HG03103 (cell line): ENCODE data around the gene CDHR2.
A peak's percentile ranks its signal among the peaks of the same experiment; 100 is the strongest.
"Not testable (repeated sequence)": the region's sequence is repeated elsewhere in the genome, so short reads cannot be mapped to it uniquely, and the experiment has no call there.

Experiments
- ATAC-seq: cut with Tn5 transposase; IDR thresholded peaks from one replicate; pipeline ENCODE4 v1.9.1; 2021; ENCODE audit warnings: low read depth; ENCODE audit not compliant: unreplicated experiment

CDHR2 gene

GRCh38 chr5:176565760-176566288 lies 16.7 kb downstream of the CDHR2 start:
- ATAC-seq: no peak

DNA sequence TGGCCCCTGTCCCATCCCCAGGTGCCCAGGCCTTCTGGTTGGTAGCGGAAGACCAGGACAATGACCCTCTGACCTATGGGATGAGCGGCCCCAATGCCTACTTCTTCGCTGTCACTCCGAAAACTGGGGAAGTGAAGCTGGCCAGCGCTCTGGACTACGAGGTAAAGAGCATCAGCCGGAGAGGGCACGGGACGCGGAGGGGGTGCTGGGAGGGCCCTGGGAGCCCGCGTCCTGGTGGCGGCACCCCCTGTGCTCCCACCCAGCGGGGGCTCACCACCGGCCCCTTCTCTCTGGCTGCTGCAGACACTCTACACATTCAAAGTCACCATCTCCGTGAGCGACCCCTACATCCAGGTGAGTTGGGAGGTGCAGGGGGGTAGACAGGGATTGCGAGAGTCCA lies 19.5 kb downstream of the CDHR2 start:
- ATAC-seq: no peak

GRCh38 chr5:176570044-176570443 lies 20.9 kb downstream of the CDHR2 start:
- ATAC-seq: no peak

DNA sequence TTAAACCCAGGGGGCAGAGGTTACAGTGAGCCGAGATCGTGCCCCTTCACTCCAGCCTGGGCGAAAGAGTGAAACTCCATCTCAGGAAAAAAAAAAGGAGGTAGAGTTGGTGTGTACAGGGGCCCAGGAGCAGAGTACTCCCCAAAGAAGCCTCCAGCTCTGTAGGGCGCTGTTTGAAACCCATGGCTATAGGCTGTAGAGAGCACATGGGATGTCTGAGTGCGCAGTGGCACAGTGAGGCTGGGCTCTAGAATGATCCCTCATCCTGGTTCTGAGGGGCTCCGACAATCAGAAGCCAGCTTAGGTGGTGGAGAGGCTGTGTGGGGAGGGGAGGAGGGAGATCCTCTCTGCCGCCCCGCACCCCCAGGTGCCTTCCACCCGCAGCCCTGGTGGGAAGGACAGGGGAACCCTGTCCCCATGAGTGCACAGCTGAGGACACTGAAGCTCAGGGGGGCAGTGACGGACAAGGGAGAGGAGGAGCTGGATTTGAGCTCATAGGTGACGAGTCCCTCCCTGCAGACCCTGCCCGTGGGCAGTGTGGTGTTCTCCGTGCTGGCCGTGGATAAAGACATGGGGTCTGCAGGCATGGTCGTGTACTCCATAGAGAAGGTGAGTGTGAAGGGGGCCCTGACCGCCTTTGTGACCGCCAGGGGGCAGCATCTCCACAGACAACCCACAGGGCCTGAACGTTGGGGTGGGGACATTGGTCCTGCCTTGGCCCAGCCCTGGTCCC lies 24.6 kb downstream of the CDHR2 start:
- peak; percentile 58 for ATAC-seq

DNA sequence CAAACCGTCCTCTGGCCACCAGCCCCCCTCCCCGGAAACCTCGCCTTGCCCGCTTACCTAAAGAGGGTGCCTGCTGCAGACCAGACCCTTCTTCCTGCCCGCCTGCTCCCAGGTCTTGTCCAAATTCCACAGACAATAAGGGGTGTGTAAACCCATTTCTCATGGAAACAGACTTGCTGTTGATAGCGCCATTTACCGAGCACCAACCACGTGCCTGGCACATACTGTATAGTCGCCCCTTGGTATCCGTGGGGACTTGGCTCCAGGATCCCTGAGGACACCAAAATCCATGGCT lies 25.1 kb downstream of the CDHR2 start:
- no peak for ATAC-seq

DNA sequence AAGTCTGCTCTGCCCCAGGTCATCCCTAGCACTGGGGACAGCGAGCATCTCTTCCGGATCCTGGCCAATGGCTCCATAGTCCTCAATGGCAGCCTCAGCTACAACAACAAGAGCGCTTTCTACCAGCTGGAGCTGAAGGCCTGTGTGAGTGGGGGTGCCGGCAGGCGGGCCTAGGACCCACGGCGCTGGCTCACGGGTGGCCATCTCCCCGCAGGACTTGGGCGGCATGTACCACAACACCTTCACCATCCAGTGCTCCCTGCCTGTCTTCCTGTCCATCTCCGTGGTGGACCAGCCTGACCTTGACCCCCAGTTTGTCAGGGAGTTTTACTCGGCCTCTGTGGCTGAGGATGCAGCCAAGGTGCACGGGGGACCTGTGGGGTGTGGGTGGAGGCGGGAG lies 25.9 kb downstream of the CDHR2 start:
- no peak for ATAC-seq

DNA sequence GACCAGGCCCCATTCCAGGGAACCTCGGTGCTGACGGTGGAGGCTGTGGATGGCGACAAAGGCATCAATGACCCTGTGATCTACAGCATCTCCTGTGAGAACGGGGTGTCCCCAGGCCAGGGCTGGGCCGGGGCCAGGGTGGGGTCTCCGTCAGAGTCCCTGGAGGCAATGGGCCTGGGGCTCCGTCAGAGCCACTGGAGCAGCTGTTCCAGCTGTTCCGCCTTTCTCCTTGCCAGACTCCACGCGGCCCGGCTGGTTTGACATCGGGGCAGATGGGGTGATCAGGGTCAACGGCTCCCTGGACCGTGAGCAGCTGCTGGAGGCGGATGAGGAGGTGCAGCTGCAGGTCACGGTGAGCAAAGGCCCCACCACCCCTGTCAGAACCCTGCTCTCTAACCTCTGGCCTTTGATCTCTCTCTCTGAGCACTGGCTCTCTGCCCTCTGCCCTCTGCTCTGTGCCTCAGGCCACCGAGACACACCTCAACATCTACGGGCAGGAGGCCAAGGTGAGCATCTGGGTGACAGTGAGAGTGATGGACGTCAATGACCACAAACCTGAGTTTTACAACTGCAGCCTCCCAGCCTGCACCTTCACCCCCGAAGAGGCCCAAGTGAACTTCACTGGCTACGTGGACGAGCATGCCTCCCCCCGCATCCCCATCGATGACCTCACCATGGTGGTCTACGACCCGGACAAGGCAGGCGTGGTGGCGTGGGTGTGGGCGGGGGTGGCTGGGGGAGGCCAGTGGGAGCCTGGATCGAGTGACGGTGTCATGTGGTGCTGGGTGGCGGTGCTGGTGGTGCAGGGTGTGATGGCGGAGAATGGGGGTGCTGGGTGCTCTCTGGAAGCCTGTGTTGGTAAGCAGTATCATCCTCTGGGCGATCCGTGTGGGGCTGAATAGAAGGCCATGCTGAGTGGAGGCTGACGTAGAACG lies 26.6 kb downstream of the CDHR2 start:
- ATAC-seq: no peak

GRCh38 chr5:176577312-176578176 lies 28.4 kb downstream of the CDHR2 start:
- ATAC-seq: no peak

DNA sequence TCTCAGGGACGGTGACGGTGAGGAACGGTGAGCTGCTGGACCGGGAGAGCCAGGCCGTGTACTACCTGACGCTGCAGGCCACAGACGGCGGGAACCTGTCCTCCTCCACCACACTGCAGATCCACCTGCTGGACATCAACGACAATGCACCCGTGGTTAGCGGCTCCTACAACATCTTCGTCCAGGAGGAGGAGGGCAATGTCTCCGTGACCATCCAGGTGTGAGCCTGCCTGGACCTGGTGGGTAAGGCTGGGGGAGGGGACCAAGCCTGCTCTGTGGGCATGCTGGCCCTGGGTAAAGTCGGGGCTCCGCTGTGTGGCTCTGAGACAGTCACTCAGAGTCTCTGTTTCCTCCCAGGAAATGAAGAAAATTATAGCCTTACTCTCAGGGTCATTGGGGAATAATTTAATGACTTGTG lies 29.3 kb downstream of the CDHR2 start:
- ATAC-seq: peak; percentile 53

- no peak for ATAC-seq
These were observed 30.2 kb downstream of the CDHR2 start for GRCh38 chr5:176579323-176579722.

- ATAC-seq: no peak
These were observed 32.2 kb downstream of the CDHR2 start for GRCh38 chr5:176581361-176581760.

DNA sequence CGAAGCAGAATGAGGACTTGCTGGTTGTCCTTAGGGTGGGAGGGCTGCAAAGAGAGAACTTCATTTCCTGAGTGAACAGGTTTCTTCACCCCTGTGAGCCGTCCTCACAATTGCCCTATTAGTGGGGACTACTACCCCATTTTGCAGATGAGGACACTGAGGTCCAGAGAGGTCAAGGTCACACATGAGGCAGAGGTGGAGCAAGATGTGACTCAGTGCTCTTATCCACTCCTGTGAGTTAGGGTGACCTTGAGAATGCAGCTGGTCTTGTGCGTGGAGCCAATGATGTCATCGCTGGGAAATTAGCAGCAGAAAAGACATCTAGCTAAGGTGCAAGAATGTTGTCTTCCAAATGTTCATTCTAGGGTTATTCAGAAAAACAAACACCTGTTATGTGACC lies 33.9 kb downstream of the CDHR2 start:
- ATAC-seq: no peak

DNA sequence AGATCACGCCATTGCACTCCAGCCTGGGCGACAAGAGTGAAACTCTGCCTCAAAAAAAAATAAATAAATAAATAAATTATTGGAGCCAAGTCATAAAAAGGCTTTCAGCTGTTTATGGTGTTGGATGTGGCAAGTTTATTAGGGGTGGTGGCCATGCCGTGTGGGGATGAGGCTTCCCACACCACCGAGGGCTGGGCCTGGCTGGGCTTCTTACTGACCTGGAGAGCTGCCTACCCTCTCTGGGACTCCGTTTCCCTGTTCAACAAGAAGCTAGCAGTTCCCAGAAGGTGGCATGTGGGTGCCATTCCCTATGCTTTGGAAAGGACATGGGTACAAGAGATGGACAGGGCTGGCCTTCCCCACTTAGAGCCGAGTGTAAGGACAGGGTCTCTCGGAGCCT lies 38.3 kb downstream of the CDHR2 start:
- no peak for ATAC-seq

GRCh38 chr5:176588297-176588696 lies 39.2 kb downstream of the CDHR2 start:
- no peak for ATAC-seq

GRCh38 chr5:176589039-176589769 lies 40.1 kb downstream of the CDHR2 start:
- ATAC-seq: no peak

GRCh38 chr5:176590035-176590717 lies 41.0 kb downstream of the CDHR2 start:
- ATAC-seq: no peak

GRCh38 chr5:176591667-176592066 lies 42.5 kb downstream of the CDHR2 start:
- ATAC-seq: not testable (repeated sequence)

GRCh38 chr5:176592573-176592972 lies 43.4 kb downstream of the CDHR2 start:
- no peak for ATAC-seq

GRCh38 chr5:176593273-176593869 lies 44.2 kb downstream of the CDHR2 start:
- ATAC-seq: no peak
